GM12892 (cell line): ENCODE measurements around the gene CWH43.

Experiments
- POLR2A ChIP-seq: IDR thresholded peaks from 2 replicates; pipeline ENCODE4 v1.6.1; 2011; ENCODE audit warnings: low read depth, low read length, control low read depth
- TAF1 ChIP-seq: IDR thresholded peaks from 2 replicates; pipeline ENCODE4 v1.6.1; 2011; ENCODE audit warnings: low read depth, mild to moderate bottlenecking, control low read depth, low read length, borderline replicate concordance

GRCh38 chr4:48976041-48976440 is 10.0 kb upstream of the CWH43 start:
- TF ChIP-seq POLR2A (no peak), TAF1 (no peak)
